HG03378 (cell line): ENCODE results near the gene CHRDL2.

Experiments
- ATAC-seq: cut with Tn5 transposase; IDR thresholded peaks from one replicate; pipeline ENCODE4 v1.9.1; 2021; ENCODE audit warnings: mild to moderate bottlenecking, moderate library complexity; ENCODE audit not compliant: unreplicated experiment

CHRDL2 gene

GRCh38 chr11:74713686-74714085, 17.5 kb downstream of the CHRDL2 start:
- ATAC-seq: no peak

GRCh38 chr11:74710281-74710938, 20.8 kb downstream of the CHRDL2 start:
- no peak for ATAC-seq

- ATAC-seq: no peak
Measured at GRCh38 chr11:74709175-74709574, 22.1 kb downstream of the CHRDL2 start.

- no peak for ATAC-seq
Measured at GRCh38 chr11:74707602-74708510, 23.4 kb downstream of the CHRDL2 start.

GRCh38 chr11:74707182-74707581, 24.0 kb downstream of the CHRDL2 start:
- no peak for ATAC-seq

GRCh38 chr11:74703211-74703610, 28.0 kb downstream of the CHRDL2 start:
- no peak for ATAC-seq

GRCh38 chr11:74702383-74703007, 28.7 kb downstream of the CHRDL2 start:
- no peak for ATAC-seq

GRCh38 chr11:74701351-74701750, 29.9 kb downstream of the CHRDL2 start:
- ATAC-seq: no peak

GRCh38 chr11:74699615-74700396, 31.4 kb downstream of the CHRDL2 start:
- ATAC-seq: no peak

GRCh38 chr11:74697722-74698121, 33.5 kb downstream of the CHRDL2 start:
- no peak for ATAC-seq

- ATAC-seq: no peak
Measured at GRCh38 chr11:74696939-74697675, 34.1 kb downstream of the CHRDL2 start.

- no peak for ATAC-seq
Measured at GRCh38 chr11:74696500-74696899, 34.7 kb downstream of the CHRDL2 start.

GRCh38 chr11:74695705-74696280, 35.4 kb downstream of the CHRDL2 start:
- ATAC-seq: no peak

GRCh38 chr11:74694136-74694930, 36.9 kb downstream of the CHRDL2 start:
- no peak for ATAC-seq

- no peak for ATAC-seq
Measured at GRCh38 chr11:74693531-74693930, 37.7 kb downstream of the CHRDL2 start.

- no peak for ATAC-seq
Measured at GRCh38 chr11:74691755-74692154, 39.5 kb downstream of the CHRDL2 start.

GRCh38 chr11:74689666-74690065, 41.6 kb downstream of the CHRDL2 start:
- ATAC-seq: no peak

- ATAC-seq: no peak
Measured at GRCh38 chr11:74687237-74688023, 43.8 kb downstream of the CHRDL2 start.
